NAMALWA (cell line): ENCODE measurements around the gene NKX2-2.

Experiments
- DNase-seq: peaks from one replicate; pipeline ENCODE4 v3.0.0-alpha.2; 2015; ENCODE audit warnings: low spot score

NKX2-2 gene

DNA sequence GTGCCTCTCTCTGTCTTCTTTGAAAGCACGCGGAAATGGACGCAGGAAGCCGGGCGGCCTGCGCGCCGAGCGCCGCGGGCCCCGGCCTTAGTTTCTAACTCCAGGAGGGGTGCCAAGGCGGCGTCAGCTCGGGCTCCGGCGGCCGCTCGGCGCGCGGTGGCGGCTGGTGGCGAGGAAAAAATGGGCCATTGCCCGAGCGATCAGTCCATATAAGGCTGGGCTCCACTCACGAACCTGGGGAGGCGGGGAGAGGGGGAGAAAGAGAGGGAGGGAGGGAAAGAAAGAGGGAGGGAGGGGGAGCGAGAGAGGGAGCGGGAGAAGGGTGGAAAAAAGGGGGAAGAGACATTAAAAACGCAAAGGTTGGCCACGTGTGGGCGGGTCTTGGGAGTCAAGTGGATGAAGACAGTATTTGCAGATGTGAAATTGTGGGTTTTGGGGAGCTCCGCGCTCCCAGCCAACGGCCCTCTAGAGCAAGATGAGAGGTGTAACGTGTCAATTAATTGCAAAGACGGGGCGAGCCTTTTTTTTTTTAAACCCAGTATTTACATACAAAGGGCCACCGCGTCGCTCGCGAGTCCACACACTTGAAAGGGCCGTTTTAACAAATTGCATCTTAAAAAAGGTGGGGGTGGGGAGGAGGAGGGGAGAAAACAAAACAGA lies at the start of gene NKX2-2:
Gene NKX2-2 (minus strand): TSS at position 184 of the 660 bp plus-strand sequence. CDS start 395 bp downstream, outside the sequence.
- DNase-seq = no peak

GRCh38 chr20:21562656-21563055 lies 48.8 kb upstream of the NKX2-2 start:
- DNase-seq = no peak

DNA sequence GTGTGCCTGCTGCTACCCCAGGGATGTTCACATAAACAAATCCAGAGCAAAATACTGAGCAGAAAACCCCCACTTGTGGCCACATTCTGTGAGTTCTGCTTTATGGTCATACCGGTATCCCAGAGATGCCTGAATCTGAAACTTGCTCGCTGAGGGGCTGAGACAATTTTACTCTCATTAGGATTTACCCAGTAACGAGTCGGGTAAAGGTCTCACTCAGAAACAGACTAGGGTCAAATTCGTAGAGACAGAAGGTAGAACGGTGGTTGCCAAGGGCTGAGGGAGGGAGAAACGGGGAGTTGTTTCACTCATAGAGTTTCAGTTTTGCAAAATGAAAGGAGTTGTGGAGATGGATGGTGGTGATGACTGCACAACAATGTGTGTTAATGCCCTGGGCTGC lies 45.4 kb upstream of the NKX2-2 start:
- DNase-seq = no peak

- DNase-seq = no peak
Measured at GRCh38 chr20:21557241-21558020, 43.6 kb upstream of the NKX2-2 start.

DNA sequence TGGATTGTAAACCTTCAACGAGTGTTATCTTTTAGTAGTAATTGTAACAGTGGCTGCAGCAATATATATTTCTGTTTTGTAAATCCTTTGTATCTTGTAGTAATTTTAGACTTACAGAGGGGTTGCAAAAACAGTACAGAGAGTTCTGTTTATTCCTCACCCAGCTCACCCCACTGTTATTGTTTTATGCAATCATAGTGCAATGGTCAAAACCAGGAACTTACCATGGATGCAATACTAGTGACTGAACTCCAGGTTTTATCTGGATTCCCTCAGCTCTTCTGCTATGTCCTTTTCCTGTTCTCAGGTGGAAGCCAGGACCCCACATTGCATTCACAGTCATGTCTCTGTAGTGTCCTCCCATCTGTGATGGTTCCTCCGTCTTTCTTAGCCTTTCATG lies 42.5 kb upstream of the NKX2-2 start:
- no peak for DNase-seq

GRCh38 chr20:21555470-21556120 lies 41.7 kb upstream of the NKX2-2 start:
- DNase-seq = no peak

GRCh38 chr20:21554985-21555384 lies 41.1 kb upstream of the NKX2-2 start:
- no peak for DNase-seq

DNA sequence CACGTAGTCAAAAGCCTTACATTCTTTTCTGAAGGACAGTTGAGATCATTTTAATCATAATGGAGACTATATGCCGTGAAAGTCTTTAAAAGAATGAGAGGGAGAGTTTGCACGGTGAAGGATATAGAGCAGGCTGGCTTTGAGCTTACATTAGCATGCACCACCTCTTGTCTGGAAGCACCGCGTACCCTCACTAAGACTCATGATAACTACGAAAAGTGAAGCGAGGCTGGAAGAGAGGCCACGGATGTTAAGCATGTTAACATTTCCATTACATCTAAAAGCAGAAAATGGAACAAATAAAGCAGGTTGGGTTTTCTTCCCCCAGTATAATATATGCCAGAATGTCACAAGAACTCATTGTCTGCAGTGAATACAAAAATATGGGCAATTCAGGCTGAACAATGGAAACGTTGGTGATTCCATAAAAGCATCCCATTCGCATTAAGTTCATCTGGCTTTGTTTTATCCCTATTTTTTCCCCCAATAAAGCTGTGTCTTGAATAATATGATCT lies 40.6 kb upstream of the NKX2-2 start:
- no peak for DNase-seq

- DNase-seq = no peak
Measured at GRCh38 chr20:21550587-21550986, 36.7 kb upstream of the NKX2-2 start.

DNA sequence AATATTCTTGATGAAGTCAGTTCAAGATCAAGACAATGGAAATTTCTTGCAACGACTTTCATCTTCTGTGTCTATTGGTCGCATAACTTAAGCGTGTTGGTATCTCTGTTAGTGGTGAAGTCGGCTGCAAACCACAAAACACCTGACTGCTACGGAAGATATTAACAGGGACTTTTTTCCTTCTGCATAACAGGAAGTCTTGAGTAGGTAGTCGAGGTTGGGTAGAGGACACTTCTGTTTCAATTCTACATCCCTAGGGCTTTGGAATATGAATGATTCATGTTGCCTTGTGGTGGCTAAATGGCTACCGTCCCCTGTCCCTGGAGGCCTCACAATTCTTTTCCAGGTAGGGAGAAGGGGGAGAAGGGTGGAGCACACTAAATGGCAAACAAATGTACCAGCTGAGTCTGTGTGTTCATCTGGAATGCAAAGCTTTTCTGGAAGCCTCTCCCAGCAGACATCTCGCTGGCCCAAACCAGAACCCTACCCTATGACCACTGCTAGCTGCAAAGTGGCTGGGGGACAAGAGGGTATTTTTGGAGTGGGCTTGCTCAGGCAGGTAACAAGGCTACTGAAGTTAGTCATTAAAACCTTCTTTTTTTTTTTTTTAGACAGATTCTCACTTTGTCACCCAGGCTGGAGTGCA lies 34.6 kb upstream of the NKX2-2 start:
- no peak for DNase-seq

DNA sequence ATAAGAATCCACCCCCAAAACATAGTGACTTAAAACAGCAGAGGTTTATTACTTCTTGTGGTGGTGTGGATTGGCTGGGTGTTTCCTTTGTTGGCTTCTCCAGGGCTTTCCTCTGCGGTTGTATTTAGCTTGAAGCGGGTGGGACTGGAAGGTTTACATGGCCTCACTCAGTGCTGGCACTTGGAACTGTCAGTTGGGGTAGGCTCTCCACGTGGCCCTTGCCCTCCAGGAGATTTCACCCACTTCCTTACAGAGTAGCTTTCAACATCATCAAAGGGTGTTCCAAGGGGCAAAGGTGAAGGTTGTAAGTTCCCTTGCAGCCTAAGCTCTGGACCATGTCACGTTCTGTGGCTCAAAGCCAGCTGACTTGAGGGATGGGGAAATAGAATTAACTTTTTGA lies 32.5 kb upstream of the NKX2-2 start:
- DNase-seq = no peak

DNA sequence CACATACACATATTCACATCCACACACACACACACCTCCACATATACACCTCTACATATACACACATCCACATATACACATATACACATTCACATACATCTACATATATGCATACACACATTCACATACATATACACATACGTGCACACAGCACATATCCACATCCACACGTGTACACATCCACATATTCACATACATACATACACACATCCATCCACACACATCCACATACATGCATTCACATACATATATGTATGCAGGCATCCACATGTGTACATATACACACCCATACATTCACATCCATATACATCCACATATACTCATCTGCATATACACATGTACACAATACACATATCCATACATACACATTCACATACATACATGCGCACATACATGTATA lies 25.6 kb upstream of the NKX2-2 start:
- DNase-seq = no peak

DNA sequence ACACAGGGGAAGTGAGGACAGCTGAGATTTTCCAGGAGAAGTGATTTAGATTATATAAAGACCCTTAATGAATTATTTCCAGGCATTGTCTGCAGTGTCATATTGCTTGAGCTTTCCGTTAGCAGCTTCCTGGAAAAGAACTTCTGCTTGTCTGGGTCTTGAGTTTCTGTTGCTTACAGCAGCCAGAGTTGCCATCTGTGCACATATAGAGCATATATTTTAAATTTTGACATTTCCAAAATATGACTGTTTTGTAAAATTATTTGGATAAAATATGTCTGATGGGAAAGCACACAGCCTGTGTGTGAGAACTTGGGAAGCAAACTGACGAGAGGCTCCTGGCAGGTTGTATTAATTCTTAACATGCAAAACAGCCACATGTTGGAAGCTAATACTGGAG lies 21.0 kb upstream of the NKX2-2 start:
- no peak for DNase-seq

DNA sequence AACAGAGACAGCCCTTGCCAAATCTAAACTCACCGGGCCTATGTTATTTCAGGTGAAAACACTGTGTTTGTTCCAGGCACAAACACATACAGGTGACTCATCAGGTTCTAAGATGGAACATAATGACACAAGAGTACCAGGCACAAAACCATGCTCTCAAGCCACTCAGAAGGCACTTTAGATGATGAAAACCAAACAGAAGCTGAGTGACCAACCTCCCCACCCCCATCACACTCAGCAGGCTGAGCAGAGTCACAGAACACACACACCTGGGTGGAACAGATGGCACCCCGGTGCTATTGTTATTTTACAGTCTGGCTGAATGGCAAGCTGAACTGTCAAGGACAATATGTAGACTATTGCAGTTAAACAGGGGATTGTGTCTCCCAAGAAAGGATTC lies 20.6 kb upstream of the NKX2-2 start:
- DNase-seq = no peak

- peak; percentile 18 for DNase-seq
Measured at GRCh38 chr20:21529863-21530262, 16.0 kb upstream of the NKX2-2 start.

DNA sequence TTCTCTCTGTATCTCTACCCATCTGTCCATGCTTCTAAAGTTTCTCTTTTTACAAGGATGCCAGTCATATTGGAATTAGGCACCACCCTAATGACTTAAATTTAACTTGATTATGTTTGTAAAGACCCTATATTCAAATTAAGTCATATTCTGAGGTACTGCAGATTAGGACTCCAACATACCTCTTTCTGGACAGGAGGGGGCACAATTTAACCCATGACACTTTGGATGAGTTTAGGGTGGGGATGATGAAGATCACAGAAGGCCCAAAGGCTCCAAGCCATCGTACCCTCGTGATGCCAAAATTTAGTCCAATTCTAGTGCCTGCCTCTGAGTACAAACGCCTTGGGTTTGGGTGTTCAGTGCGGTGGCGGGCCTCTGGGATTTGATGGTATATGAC lies 15.0 kb upstream of the NKX2-2 start:
- DNase-seq = no peak

GRCh38 chr20:21527908-21528307 lies 14.0 kb upstream of the NKX2-2 start:
- DNase-seq = no peak

GRCh38 chr20:21526776-21527175 lies 12.9 kb upstream of the NKX2-2 start:
- no peak for DNase-seq

GRCh38 chr20:21523895-21524294 lies 10.0 kb upstream of the NKX2-2 start:
- no peak for DNase-seq

- no peak for DNase-seq
Measured at GRCh38 chr20:21523281-21523868, 9.5 kb upstream of the NKX2-2 start.

DNA sequence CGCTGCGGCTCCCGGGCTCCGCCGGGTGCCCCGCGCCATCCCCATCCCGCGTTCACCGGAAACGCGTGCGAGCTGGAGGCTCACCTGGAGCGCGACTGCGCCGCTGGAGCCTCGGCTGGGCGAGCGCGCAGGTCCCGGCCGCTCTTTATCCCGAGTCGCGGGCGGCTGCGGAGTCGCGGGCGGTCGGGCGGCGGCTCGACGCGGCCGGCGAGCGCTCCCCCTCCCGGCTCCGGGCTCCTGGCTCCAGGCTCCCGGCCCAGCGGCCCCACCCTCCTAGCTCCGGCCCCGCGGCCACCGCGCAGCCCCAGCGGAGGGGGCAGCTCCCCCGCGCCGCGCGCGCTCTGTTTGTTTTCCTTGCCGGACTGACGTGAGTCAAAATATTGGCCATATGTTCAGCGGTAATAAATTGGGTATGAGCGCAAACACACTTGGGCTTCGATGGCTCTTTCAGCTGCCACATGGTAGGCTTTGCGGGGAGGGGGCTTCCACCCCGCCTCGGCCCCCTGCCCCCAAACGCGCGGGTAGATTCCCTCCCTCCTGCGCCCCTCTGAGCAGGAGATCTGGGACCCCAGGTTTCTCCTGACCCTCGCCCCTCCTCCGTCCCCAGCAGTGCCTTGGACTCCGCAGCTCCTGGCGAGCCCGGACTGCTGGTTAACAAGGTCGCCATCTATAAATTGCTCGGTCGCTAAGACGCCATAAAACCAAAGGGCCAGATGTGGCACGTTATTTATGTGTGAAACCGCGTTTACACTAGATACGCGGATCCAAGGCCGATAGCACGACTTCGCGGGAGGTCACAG lies 8.8 kb upstream of the NKX2-2 start:
- DNase-seq = no peak
